ENCODE results near the gene CRACDL. TPM values are rescaled to one million over a fixed set of nuclear protein-coding genes. Genes with fewer than 3 reads are reported as not detected.

Gene CRACDL
- total RNA-seq, 1 donor from 2014 or later = 18.4 TPM

GRCh38 chr2:98859323-98859722 lies 76.7 kb downstream of the CRACDL start:
- DNase-seq (ENCODE audit: low spot score) = no peak

GRCh38 chr2:98857001-98857400 lies 79.0 kb downstream of the CRACDL start:
- no peak for DNase-seq (ENCODE audit: low spot score)

GRCh38 chr2:98854682-98855081 lies 81.3 kb downstream of the CRACDL start:
- no peak for DNase-seq (ENCODE audit: low spot score)

GRCh38 chr2:98852932-98853331 lies 83.1 kb downstream of the CRACDL start:
- no peak for DNase-seq (ENCODE audit: low spot score)

- DNase-seq (ENCODE audit: low spot score) = no peak
Observed at GRCh38 chr2:98850074-98850473, 86.0 kb downstream of the CRACDL start.

GRCh38 chr2:98849113-98849512 lies 86.9 kb downstream of the CRACDL start:
- no peak for DNase-seq (ENCODE audit: low spot score)

GRCh38 chr2:98847853-98848252 lies 88.2 kb downstream of the CRACDL start:
- no peak for DNase-seq (ENCODE audit: low spot score)

- DNase-seq (ENCODE audit: low spot score) = no peak
Observed at GRCh38 chr2:98846041-98846440, 90.0 kb downstream of the CRACDL start.

GRCh38 chr2:98842136-98842535 lies 93.9 kb downstream of the CRACDL start:
- no peak for DNase-seq (ENCODE audit: low spot score)

GRCh38 chr2:98839292-98839691 lies 96.7 kb downstream of the CRACDL start:
- DNase-seq (ENCODE audit: low spot score) = no peak

- no peak for DNase-seq (ENCODE audit: low spot score)
Observed at GRCh38 chr2:98835831-98836385, 100.1 kb downstream of the CRACDL start.

GRCh38 chr2:98833917-98834263 lies 102.1 kb downstream of the CRACDL start:
- no peak for DNase-seq (ENCODE audit: low spot score)

GRCh38 chr2:98833172-98833916 lies 102.7 kb downstream of the CRACDL start:
- DNase-seq (ENCODE audit: low spot score) = no peak

- DNase-seq (ENCODE audit: low spot score) = no peak
Observed at GRCh38 chr2:98832172-98832571, 103.9 kb downstream of the CRACDL start.

- DNase-seq (ENCODE audit: low spot score) = no peak
Observed at GRCh38 chr2:98830571-98831145, 105.4 kb downstream of the CRACDL start.

- DNase-seq (ENCODE audit: low spot score) = no peak
Observed at GRCh38 chr2:98829581-98830270, 106.3 kb downstream of the CRACDL start.

GRCh38 chr2:98828793-98829371 lies 107.1 kb downstream of the CRACDL start:
- DNase-seq (ENCODE audit: low spot score) = no peak

- no peak for DNase-seq (ENCODE audit: low spot score)
Observed at GRCh38 chr2:98828369-98828744, 107.7 kb downstream of the CRACDL start.

- DNase-seq (ENCODE audit: low spot score) = no peak
Observed at GRCh38 chr2:98827625-98828368, 108.2 kb downstream of the CRACDL start.

- DNase-seq (ENCODE audit: low spot score) = no peak
Observed at GRCh38 chr2:98826856-98827255, 109.2 kb downstream of the CRACDL start.

- DNase-seq (ENCODE audit: low spot score) = no peak
Observed at GRCh38 chr2:98825858-98826257, 110.2 kb downstream of the CRACDL start.

- DNase-seq (ENCODE audit: low spot score) = no peak
Observed at GRCh38 chr2:98825404-98825803, 110.6 kb downstream of the CRACDL start.
